HCT116 (cell line): ENCODE data around the gene ZNF154. TPM values are rescaled to one million over a fixed set of nuclear protein-coding genes. Genes with fewer than 3 reads are reported as not detected.

ENCODE experiments used
- ATAC-seq: fragments of 200-7000 bp; cut with Tn5 transposase; 2 replicates; pipeline ENCODE4 v1.9.1; 2020; ENCODE audit warnings: mild to moderate bottlenecking, moderate library complexity
- BruUV-seq: library from RNA; stranded (reverse); fragments of 400-500 nt; replicated peaks from 2 replicates; lab custom pipeline; 2021; lab: Mats Ljungman, UMichigan
- CTCF ChIA-PET: fragments of 300-600 bp; sonication (Branson Sonifier 250); formaldehyde crosslinking; loops from one replicate; lab custom pipeline; 2021; ENCODE audit warnings: antibody characterized with exemption; lab: Charles Lee
- POLR2A ChIA-PET: fragments of 300-600, 350-600 bp; sonication (Branson Sonifier 250); formaldehyde crosslinking; loops from one replicate; lab custom pipeline; 2021; ENCODE audit warnings: antibody characterized with exemption; lab: Charles Lee
- RAD21 ChIA-PET, 2 experiments: fragments of 300-600 bp; sonication (Branson Sonifier 250); formaldehyde crosslinking; loops; one replicate each; lab custom pipeline; 2023; ENCODE audit warnings: low total read pairs in 2 of 2; ENCODE audit not compliant: uncharacterized antibody in 2 of 2, unreplicated experiment in 2 of 2, low non-redundant PET in 1 of 2; lab: Charles Lee
- DNase-seq: peaks from one replicate; pipeline ENCODE4 v3.0.0-alpha.2; 2010; ENCODE audit warnings: low read depth, low spot score
- H2AFZ ChIP-seq: fragments of 200-600 bp; shearing (Covaris generic), sonication (generic); 2 replicates; pipeline ENCODE4 v1.6.1; 2017; ENCODE audit warnings: low read depth, mixed run types, mixed read lengths, antibody characterized with exemption, low read length; ENCODE audit not compliant: poor library complexity, severe bottlenecking
- H3K27ac ChIP-seq: 2 replicates; pipeline ENCODE4 v1.5.1; 2012; ENCODE audit warnings: low read depth, low read length
- H3K27me3 ChIP-seq: fragments of 200-600 bp; sonication (generic); 2 replicates; pipeline ENCODE4 v1.6.1; 2016; ENCODE audit warnings: mixed run types, low read length, mixed read lengths; ENCODE audit not compliant: insufficient read depth
- H3K36me3 ChIP-seq, 2 experiments: fragments of 200-500 bp in 1 of 2; fragments of 200-600 bp in 1 of 2; sonication (Bioruptor generic) in 1 of 2; sonication (generic) in 1 of 2; 2 replicates each; pipeline versions ENCODE4 v1.5.1 to v1.6.1; 2014 to 2016; ENCODE audit warnings: low read length in 2 of 2, inconsistent platforms in 1 of 2, mixed read lengths in 1 of 2, mixed run types in 1 of 2; ENCODE audit not compliant: insufficient read depth in 2 of 2, control insufficient read depth in 1 of 2
- H3K4me1 ChIP-seq, 2 experiments: fragments of 200-600 bp in 1 of 2; sonication (generic) in 1 of 2; 2 replicates each; pipeline versions ENCODE4 v1.5.1 to v1.6.1; 2012 to 2017; ENCODE audit warnings: low read length in 2 of 2, inconsistent platforms in 1 of 2, mild to moderate bottlenecking in 1 of 2, mixed read lengths in 1 of 2, mixed run types in 1 of 2, moderate library complexity in 1 of 2; ENCODE audit not compliant: insufficient read depth in 2 of 2, control insufficient read depth in 1 of 2
- H3K4me2 ChIP-seq: fragments of 200-600 bp; sonication (generic); 2 replicates; pipeline ENCODE4 v1.6.1; 2017; ENCODE audit warnings: mixed run types, low read length, mixed read lengths
- H3K4me3 ChIP-seq, 2 experiments: fragments of 200-600 bp in 1 of 2; sonication (generic) in 1 of 2; replicated peaks in 1 of 2; 2 replicates each; pipeline ENCODE4 v1.5.1; 2011 to 2016; ENCODE audit warnings: low read length in 2 of 2, control low read depth in 1 of 2, low read depth in 1 of 2, mild to moderate bottlenecking in 1 of 2, mixed read lengths in 1 of 2, mixed run types in 1 of 2
- H3K79me2 ChIP-seq: fragments of 200-600 bp; sonication (generic); 2 replicates; pipeline ENCODE4 v1.6.1; 2017; ENCODE audit warnings: mild to moderate bottlenecking, mixed run types, low read length, moderate library complexity, mixed read lengths; ENCODE audit not compliant: insufficient read depth
- H3K9ac ChIP-seq: fragments of 200-600 bp; sonication (generic); 2 replicates; pipeline ENCODE4 v1.6.1; 2016; ENCODE audit warnings: low read length, mixed read lengths
- H3K9me2 ChIP-seq: fragments of 200-600 bp; sonication (generic), shearing (Covaris generic); 2 replicates; pipeline ENCODE4 v1.6.1; 2017; ENCODE audit warnings: mixed run types, mild to moderate bottlenecking, moderate library complexity; ENCODE audit not compliant: insufficient read depth
- H3K9me3 ChIP-seq, 2 experiments: fragments of 200-500 bp in 1 of 2; fragments of 200-600 bp in 1 of 2; sonication (Bioruptor generic) in 1 of 2; sonication (generic) in 1 of 2; 2 replicates each; pipeline ENCODE4 v1.6.1; 2014 to 2017; ENCODE audit warnings: low read length in 2 of 2, mixed read lengths in 2 of 2, inconsistent platforms in 1 of 2, low read depth in 1 of 2, mild to moderate bottlenecking in 1 of 2, mixed run types in 1 of 2, moderate library complexity in 1 of 2; ENCODE audit not compliant: control insufficient read depth in 1 of 2, insufficient read depth in 1 of 2
- H4K20me1 ChIP-seq: fragments of 200-600 bp; sonication (generic), shearing (Covaris generic); 2 replicates; pipeline ENCODE4 v1.6.1; 2017; ENCODE audit warnings: mixed run types, mild to moderate bottlenecking, moderate library complexity; ENCODE audit not compliant: insufficient read depth
- CBX3 ChIP-seq: IDR thresholded peaks from 2 replicates; pipeline ENCODE4 v1.6.1; 2012; ENCODE audit warnings: low read depth
- CEBPB ChIP-seq: IDR thresholded peaks from 2 replicates; pipeline ENCODE4 v1.6.1; 2012; ENCODE audit warnings: low read depth
- CTCF ChIP-seq, 3 experiments: fragments of 200-600 bp in 1 of 3; sonication (generic) in 1 of 3; IDR thresholded peaks in 2 of 3; conservative IDR thresholded peaks in 1 of 3; 2 replicates each; pipeline ENCODE4 v1.5.1; 2012 to 2017; ENCODE audit warnings: low read depth in 2 of 3, low read length in 2 of 3, antibody characterized with exemption in 1 of 3, borderline replicate concordance in 1 of 3, control low read depth in 1 of 3, mild to moderate bottlenecking in 1 of 3, mixed read lengths in 1 of 3, mixed run types in 1 of 3, moderate library complexity in 1 of 3; ENCODE audit not compliant: insufficient read depth in 1 of 3
- ELF1 ChIP-seq: IDR thresholded peaks from 2 replicates; pipeline ENCODE4 v1.6.1; 2012; ENCODE audit warnings: low read depth, borderline replicate concordance
- EZH2phosphoT487 ChIP-seq: fragments of 200-600 bp; IDR thresholded peaks from 2 replicates; pipeline ENCODE4 v1.6.1; 2018; ENCODE audit warnings: antibody characterized with exemption, borderline replicate concordance
- FOSL1 ChIP-seq: IDR thresholded peaks from 2 replicates; pipeline ENCODE4 v1.6.1; 2012; ENCODE audit warnings: low read depth
- JUND ChIP-seq: IDR thresholded peaks from 2 replicates; pipeline ENCODE4 v1.6.1; 2012
- MAX ChIP-seq: IDR thresholded peaks from 2 replicates; pipeline ENCODE4 v1.6.1; 2012
- POLR2A ChIP-seq: IDR thresholded peaks from 2 replicates; pipeline ENCODE4 v1.7.0; 2011; ENCODE audit warnings: borderline replicate concordance; ENCODE audit not compliant: insufficient read depth, insufficient read length; ENCODE audit errors: extremely low read depth
- POLR2AphosphoS5 ChIP-seq: IDR thresholded peaks from 2 replicates; pipeline ENCODE4 v1.6.1; 2011; ENCODE audit warnings: mild to moderate bottlenecking, low read depth, low read length, moderate library complexity
- RAD21 ChIP-seq: IDR thresholded peaks from 2 replicates; pipeline ENCODE4 v1.6.1; 2012; ENCODE audit warnings: low read depth, mild to moderate bottlenecking
- REST ChIP-seq: IDR thresholded peaks from 2 replicates; pipeline ENCODE4 v1.6.1; 2012; ENCODE audit warnings: low read depth
- SIN3A ChIP-seq: IDR thresholded peaks from 2 replicates; pipeline ENCODE4 v1.6.1; 2012; ENCODE audit warnings: low read depth
- SP1 ChIP-seq: IDR thresholded peaks from 2 replicates; pipeline ENCODE4 v1.6.1; 2012; ENCODE audit warnings: low read depth
- TCF7L2 ChIP-seq: IDR thresholded peaks from 2 replicates; pipeline ENCODE4 v1.7.0; 2011; ENCODE audit warnings: borderline replicate concordance, inconsistent platforms; ENCODE audit not compliant: insufficient read depth, insufficient read length; ENCODE audit errors: extremely low read depth
- ZBTB33 ChIP-seq: IDR thresholded peaks from 2 replicates; pipeline ENCODE4 v1.6.1; 2011; ENCODE audit warnings: mild to moderate bottlenecking, low read length, moderate library complexity; ENCODE audit not compliant: insufficient replicate concordance; ENCODE audit errors: extremely low read depth
- intact Hi-C: fragments of 100-400 bp; cut with micrococcal nuclease; formaldehyde crosslinking; loops from 2 replicates; pipeline ENCODE4 v1.10.0; 2022
- total RNA-seq: library from RNA; stranded (reverse); gene quantifications from one replicate; pipeline ENCODE4 v1.2.1, GENCODE V29; 2021; ENCODE audit not compliant: unreplicated experiment

ZNF154 gene
- total RNA-seq, 1 experiment from 2014 or later, result 0.10 TPM

- RAD21 ChIA-PET, result no interaction called here
- no peaks in the 10 kb centered on the region for H4K20me1 ChIP-seq
- CTCF ChIA-PET, result no interaction called here
- H3K27ac ChIP-seq, result no peak overlapping the region
- H3K79me2 ChIP-seq, result no peaks in the 10 kb centered on the region
- no peak overlapping the region for H3K4me2 ChIP-seq
- no TSS peak for BruUV-seq
- no peak for DNase-seq
- no peak overlapping the region for H2AFZ ChIP-seq
- H3K9ac ChIP-seq, result no peak overlapping the region
- no peak overlapping the region for H3K4me3 ChIP-seq
- no peaks in the 10 kb centered on the region for H3K36me3 ChIP-seq
- H3K4me1 ChIP-seq, result no peaks in the 10 kb centered on the region
- POLR2A ChIA-PET, result no interaction called here
- no peaks in the 10 kb centered on the region for H3K9me2 ChIP-seq
- TF ChIP-seq TCF7L2 (no peak), ELF1 (no peak), RAD21 (no peak), CEBPB (no peak), POLR2AphosphoS5 (no peak), FOSL1 (no peak), CBX3 (no peak), EZH2phosphoT487 (no peak), POLR2A (no peak), REST (no peak), SIN3A (no peak), JUND (no peak), MAX (no peak), ZBTB33 (no peak), CTCF (IDR thresholded peaks at IDR 0.05 in 2 of 3, conservative IDR thresholded peaks at IDR 0.05 in 1 of 3; ENCODE audit: borderline replicate concordance in 1 of 3, insufficient read depth in 1 of 3, low read depth in 2 of 3, low read length in 2 of 3) (no peak), SP1 (no peak)
- intact Hi-C loops, result no loop called here
- H3K9me3 ChIP-seq, result peaks cover 0 to 4% of the 10 kb centered on the region in 2 experiments; a peak in 1 of 4 replicates
- ATAC-seq, result no peak
- H3K27me3 ChIP-seq, result no peaks in the 10 kb centered on the region
These were observed 36.5 kb downstream of the ZNF154 start for GRCh38 chr19:57672466-57672865.
